Endometrial microvascular endothelial cells (primary cell): ENCODE measurements around the gene LRP1. TPM values are rescaled to one million over a fixed set of nuclear protein-coding genes. Genes with fewer than 3 reads are reported as not detected.

ENCODE experiments used
- in situ Hi-C: cut with HindIII; loops from 2 replicates; pipeline ENCODE4 v1.10.0; 2017; ENCODE audit warnings: low sequenced_read_pairs, low pct_unique_long_range_greater_than_20kb; ENCODE audit errors: inconsistent ontology term
- total RNA-seq: library from RNA; depleted of rRNA; stranded (reverse); fragments of >200 nt; gene quantifications from one replicate; pipeline ENCODE4 v1.2.3, GENCODE V29; 2015; ENCODE audit errors: inconsistent ontology term

LRP1 gene
- total RNA-seq, 1 donor from 2014 or later = 3.1 TPM

GRCh38 chr12:57213058-57213715, 84.9 kb downstream of the LRP1 start:
- in situ Hi-C loops = no loop called here

- in situ Hi-C loops = no loop called here
Measured at GRCh38 chr12:57213763-57214397, 85.6 kb downstream of the LRP1 start.

- in situ Hi-C loops = no loop called here
Measured at GRCh38 chr12:57214398-57214781, 86.1 kb downstream of the LRP1 start.

GRCh38 chr12:57215065-57215464, 86.8 kb downstream of the LRP1 start:
- in situ Hi-C loops = no loop called here

- in situ Hi-C loops = no loop called here
Measured at GRCh38 chr12:57215668-57216013, 87.4 kb downstream of the LRP1 start.

DNA sequence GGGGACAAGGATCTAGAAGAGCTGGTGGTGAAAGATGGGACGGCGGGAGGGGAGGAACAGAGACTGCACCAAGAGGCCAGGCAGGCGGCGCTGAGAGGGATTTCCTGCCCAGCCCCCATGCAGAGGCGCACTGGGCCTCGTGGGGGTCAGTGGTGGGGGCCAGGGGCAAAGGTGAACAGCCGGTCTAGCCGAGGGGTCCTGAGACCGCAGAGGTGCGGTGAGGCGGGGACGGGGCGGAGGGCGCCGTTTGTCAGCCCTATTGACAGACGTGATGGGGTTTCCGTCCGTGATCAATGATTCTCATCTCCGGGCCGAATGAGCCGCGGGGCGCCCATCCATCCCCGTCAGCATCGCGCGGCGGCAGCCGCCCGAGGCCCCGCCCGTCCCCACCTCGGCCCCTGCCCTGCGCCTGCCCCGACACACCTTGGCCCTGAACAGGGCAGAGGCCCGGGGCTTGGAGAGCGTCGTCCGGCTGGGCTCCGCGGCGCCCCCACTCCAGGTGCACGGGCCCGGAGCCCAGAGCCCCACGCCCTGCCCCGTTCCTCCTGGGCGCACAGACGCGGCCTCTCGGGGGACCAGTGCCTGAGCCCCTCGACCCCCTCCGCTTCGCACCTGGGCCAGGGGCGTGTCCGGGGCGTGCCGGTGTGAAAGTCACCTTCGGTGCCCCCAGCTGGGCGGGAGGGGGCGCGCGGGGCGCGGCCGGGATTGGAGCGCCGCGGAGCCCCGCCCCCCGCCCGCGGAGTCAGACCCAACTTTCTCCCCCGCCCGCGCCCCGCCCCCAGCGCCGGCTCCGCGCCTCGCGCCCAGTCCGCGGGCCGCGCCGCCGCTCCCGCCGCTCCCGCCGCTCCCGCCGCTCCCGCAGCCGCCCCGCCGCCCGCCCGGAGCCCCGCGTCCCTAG, 88.0 kb downstream of the LRP1 start, which contains the start of gene NXPH4:
NXPH4 (plus strand) TSS at position 781 of the 898 bp plus-strand sequence. CDS start 176 bp downstream, outside the sequence.
- in situ Hi-C loops = no loop called here

GRCh38 chr12:57216921-57217879, 88.9 kb downstream of the LRP1 start:
- in situ Hi-C loops = no loop called here

- in situ Hi-C loops = no loop called here
Measured at GRCh38 chr12:57218030-57218853, 90.0 kb downstream of the LRP1 start.

GRCh38 chr12:57219205-57219992, 91.1 kb downstream of the LRP1 start:
- in situ Hi-C loops = no loop called here

DNA sequence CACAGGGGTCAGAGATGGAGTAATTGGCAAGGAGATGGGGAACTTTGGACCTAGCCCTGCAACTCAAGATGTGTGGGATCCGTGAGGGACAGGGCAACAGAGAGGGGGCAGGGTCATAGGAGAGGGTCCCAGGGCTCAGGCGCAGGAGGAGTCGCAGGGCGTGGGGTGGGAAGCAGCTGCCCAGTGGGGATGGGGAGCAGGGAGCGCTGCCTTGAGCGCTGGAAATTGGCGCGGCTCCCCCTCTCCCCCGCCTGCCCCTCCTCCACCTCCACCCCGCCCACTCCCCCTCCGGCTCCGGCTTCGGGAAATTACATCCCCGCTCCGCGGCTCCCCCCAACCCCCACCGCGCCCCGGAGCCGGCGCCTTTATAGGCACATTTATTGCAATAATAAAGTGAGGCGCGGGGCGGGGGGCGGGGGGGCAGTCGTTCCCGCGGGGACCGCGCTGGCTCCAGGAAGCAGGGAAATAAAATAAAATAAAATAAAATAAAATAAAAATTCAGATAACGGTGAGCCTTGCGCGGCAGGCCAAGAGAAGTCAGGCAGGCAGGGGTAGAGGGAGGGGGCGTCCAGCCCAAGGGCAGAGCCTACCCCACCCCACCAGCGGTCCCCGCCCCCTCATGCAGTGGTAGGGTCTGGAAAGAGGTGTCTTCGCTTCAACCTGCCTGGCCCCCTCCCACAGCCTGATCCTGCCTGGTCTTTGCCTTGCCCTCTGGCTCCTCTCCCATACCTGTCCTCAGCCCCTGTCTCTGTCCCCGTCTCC, 91.9 kb downstream of the LRP1 start:
- in situ Hi-C loops = no loop called here

DNA sequence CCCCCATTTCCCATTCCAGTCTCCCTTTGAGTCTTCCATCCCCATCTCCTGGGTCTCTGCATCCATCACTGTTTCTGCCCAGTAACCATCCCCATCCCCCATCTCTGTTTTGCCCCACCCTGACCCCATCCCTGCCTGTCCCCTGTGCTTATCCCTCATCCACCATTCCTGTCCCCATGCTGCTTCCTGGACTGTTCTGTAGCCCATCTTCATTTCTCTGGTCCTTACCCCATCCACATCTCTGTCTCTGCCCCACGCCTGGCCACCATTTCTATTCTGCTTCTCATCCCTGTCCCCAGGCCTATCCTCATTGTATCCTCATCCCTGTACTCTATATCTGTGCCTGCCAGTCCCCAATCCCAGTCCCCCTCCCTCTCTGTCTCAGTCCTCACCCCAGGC, 92.5 kb downstream of the LRP1 start:
- in situ Hi-C loops = no loop called here

DNA sequence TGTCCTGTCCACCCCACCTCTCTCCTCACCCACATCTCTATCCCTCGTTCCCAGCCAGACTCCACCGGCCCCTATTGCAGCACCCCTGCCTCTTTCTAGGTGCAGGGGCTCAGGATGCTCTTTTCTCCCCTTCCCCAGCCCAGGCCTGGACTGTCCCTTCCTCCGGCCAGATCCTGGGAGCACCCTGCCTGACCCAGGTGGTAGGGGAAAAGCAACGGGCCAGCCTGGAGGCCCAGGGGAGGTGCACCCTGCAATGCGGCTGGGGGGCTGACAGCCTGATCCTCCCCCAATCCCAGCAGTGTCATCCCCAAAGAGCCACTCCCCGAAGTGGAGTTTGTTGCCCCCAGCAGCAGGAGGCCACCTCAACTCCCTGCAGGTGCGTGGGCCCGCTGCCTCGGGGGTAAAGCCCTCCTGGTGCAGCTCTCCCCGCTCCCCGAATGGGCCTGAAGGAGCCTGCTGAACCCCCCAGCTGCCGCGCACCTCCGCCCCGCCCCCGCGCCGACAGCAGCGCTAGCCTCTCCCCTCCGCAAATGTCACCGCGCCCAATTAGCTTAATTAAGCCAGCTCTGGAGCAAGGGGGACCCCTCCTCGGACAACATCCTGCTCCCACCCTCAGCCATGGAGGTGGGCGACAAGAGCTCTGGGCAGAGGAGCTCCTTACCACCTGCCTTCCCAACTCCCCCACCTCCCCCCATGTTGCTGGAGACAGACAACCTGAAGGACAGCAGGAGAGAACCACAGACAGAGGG, 93.1 kb downstream of the LRP1 start:
- in situ Hi-C loops = no loop called here

DNA sequence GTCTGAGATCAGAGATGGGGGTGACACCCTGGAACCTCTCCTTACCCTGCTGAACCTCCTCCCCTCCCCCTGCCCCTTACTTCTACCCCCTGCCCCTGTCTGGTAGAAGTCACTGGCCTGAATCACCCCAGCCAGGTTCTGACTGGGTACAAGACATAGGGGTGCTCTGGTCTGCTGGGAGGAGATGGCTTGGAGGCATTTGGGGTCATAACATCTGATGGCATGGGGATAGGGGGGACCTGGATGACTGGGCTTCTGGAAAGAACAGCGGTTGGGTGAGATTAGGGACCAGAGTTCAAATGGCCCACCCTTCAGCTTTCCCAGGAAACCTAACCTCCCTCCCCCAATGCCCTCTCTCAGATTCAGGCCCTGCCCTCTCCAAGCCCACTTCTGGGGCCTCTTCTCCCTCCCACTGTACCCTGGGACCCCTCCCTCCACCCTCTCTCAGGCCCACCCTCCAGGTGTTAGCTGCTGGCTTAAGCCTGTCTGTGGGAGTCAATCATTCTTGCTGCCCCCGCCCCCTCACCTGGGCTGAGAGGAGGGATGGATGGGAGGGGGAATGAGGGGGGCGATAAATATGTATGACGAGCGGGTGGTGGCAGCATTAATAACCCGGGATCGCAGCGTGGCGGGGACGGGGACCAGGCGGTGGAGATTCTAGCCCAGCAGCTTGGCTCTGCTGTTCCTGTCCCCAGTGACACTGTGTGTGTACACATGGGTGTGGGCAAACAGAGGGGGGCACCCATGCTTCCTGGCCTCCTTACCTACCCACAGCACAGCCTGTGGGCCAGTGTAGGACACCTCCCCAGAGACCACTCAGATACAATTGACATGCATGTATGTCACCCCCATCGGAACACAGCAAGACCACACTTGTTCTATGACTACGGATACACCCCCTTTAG, 94.3 kb downstream of the LRP1 start:
- in situ Hi-C loops = no loop called here

DNA sequence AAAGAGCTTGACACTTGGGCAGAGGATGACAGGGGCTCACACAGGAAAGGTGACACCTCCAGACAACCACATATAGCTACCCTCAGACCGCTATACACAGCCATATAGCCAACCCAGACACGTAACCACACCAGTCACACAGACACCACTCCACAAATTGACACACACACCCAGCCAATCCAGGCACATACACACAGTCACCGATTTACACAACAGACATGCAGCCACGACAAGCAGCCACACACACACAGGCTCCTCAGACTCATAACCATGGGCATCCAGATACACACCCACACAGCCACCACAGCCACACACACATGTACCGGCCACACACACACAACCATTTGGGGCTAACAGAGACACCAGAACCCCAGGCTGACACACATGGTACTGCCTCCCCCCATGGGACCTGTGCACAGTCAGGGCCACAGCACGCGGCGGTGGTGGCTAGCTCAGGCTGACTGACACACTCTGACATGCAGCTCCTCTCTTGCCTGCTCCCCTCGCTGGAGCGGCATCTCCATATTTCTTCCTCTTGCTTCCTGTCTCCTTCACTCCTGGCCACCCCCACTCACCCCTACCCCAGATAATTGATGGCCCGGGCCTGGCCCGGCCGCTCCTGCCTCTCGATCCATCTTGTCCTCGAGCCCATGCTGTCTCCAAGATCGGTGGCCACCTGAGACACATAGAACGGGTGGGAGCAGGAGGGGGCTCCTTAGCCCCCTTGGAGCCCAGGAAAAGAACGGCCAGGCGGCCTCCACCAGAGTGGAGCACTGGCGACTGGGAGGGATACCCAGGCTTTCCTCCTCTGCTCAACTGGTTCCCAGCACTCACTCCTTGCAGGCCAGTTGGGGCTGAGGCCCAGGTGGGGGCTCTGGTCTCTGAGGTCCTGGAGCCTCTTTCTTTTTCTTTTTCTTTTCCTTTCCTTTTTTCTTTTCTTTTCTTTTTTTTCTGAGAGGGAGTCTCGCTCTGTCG, 95.2 kb downstream of the LRP1 start:
- in situ Hi-C loops = no loop called here
